SK-N-DZ (cell line): ENCODE data around the gene RAMP2.
A peak's percentile ranks its signal among the peaks of the same experiment; 100 is the strongest.
"Not testable (repeated sequence)": the region's sequence is repeated elsewhere in the genome, so short reads cannot be mapped to it uniquely, and the experiment has no call there.

Experiments used
- DNase-seq: peaks from one replicate; pipeline ENCODE4 v3.0.0-alpha.2; 2015; ENCODE audit warnings: low spot score

The RAMP2 gene

DNA sequence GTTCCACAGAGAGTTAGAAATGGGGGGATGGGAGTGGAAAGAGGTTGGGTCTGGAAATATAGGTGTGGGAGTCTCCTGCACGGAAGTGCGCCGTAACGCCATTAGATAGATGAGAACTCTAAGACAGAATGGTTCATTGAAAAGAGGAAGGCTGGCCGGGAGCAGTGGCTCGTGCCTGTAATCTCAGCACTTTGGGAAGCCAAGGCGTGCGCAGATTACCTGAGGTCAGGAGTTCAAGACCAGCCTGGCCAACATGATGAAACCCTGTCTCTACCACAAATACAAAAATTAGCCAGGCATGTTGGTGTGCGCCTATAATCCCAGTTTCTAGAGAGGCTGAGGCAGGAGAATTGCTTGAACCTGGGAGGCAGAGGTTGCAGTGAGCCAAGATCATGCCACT lies 7.0 kb downstream of the RAMP2 start:
- not testable (repeated sequence) for DNase-seq

DNA sequence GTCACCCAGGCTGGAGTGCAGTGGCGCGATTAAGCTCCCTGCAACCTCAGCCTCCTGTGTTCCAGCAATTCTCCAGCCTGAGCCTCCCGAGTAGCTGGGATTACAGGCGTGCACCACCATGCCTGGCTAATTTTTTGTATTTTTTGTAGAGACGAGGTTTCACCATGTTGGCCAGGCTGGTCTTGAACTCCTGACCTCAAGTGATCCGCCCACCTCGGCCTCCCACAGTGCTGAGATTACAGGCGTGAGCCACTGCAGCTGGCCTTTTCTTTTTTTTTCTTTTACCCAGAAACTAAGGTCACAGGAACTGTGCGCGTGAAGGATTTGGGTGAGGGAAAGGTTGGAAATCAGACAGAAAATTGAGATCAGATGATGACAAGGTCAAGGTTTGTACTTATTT lies 8.9 kb downstream of the RAMP2 start:
- not testable (repeated sequence) for DNase-seq

DNA sequence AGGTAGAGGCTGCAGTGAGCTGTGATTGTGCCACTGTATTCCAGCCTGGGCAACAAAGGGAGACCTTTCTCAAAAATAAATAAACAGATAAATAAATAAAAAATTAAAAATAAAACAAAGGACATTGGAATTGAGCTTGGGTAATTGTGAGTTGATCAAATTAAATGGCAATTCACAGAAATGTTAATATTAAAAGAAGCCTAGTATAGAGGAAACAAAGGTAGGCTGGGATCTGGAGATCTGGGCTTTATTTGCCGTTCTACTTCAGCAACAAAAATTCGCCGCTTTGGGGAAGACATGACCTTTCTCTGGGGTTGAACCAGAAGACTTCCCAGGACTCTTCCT lies 11.9 kb downstream of the RAMP2 start:
- no peak for DNase-seq

DNA sequence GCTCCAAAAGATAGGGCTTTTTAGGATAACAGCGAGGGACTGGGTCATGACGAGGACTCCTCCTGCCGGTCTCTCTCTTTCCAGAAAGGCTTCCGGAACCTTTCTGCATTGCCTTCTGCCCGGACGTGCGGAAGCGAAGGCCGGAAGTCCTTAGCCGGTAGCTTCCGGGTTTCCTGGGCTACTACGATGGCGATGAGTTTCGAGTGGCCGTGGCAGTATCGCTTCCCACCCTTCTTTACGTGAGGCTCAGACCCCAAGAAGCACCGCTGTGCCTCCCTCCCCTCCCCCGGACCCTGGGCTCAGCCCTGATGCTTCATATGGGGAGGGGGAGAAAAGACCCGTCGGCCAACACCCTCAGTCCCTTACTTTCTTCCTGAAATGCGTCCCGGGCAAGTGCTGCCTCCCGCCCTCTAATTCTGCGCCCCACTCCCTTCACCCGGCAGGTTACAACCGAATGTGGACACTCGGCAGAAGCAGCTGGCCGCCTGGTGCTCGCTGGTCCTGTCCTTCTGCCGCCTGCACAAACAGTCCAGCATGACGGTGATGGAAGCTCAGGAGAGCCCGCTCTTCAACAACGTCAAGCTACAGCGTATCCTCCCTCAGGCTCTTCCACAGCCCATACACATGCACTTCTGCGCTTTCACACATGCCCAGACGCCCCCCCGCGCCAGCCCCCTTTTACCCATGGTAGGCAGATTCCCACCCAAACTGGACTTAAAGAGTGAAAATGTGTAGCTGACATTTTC lies 12.4 kb downstream of the RAMP2 start, which contains the start of gene VPS25:
Gene VPS25 (plus strand): TSS at position 160 of the 746 bp plus-strand sequence. CDS start 27 bp downstream, at position 187.
- DNase-seq = peak; percentile 89

DNA sequence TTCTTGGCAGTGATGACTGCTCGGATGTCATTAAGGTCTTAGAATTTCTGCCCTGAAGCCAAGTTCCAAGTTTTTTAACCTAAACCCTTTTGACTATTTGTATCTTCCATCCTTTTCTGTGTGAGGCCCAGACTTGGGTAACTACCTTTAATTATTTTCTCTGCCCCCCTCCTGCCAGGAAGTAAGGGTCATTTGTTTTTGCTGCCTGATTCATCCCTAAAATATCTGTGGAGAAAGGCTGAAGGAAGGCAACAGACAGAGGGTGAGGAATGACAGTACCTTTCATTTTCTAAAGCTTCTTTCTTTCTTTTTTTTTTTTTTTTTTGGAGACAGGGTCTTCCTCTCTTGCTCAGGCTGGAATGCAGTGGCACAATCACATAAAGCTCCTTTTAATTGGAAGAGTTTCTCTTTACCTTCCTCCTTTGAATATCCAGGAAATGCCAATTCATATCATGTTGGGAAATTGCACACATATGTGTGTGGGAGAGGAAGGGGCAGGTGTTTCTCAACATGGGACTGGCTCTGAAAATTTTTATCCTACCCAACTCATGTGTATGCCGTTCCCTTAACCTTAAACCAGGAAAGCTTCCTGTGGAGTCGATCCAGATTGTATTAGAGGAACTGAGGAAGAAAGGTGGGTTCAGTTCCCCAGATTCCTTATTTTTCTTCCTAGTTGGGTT lies 13.2 kb downstream of the RAMP2 start:
- no peak for DNase-seq

DNA sequence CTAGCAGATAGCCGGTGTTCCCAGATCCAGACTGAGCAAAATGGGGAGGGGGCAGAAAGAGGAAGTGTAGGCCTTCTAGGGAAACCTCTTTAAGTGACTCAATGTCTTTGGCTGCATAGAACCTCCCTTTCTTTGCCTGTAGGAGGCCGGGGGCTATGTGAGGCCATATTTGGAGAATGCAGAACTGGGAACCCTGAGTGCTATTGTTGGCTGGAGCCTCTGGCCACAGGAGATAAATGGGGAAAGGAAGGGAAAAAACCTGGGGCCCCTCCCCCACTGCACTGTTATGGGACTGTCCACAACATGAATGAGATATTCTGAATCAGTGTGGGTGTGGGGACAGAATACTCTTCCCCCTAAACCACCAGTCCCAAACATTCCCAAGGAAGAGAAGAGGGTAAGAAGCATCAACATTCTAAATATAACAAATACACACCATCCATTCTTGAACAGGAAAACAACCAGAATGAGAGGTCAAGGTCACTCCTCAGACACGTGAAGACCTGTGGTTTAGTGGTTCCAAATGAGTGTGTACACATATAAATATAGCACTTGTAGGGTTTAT lies 14.6 kb downstream of the RAMP2 start:
- DNase-seq = no peak

DNA sequence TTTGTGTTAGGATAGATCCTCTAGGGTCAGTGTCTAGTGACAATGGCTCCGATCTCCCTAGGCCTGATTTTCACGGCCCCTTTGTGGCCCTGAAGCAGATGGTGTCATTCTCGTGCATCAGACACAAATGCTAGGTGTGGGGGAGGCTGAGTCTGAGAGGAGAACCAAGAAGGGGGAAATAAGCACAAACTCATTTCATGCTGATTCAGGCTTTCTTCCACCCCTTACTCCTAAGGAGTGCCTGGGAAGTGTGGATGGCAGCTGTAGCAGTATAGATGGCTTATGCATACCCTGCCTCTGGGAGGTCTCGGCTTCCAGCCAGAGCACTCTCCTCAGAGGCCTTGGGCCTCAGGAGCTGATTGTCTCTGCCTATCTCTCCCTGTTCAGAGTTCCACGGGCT lies 17.5 kb downstream of the RAMP2 start:
- no peak for DNase-seq

DNA sequence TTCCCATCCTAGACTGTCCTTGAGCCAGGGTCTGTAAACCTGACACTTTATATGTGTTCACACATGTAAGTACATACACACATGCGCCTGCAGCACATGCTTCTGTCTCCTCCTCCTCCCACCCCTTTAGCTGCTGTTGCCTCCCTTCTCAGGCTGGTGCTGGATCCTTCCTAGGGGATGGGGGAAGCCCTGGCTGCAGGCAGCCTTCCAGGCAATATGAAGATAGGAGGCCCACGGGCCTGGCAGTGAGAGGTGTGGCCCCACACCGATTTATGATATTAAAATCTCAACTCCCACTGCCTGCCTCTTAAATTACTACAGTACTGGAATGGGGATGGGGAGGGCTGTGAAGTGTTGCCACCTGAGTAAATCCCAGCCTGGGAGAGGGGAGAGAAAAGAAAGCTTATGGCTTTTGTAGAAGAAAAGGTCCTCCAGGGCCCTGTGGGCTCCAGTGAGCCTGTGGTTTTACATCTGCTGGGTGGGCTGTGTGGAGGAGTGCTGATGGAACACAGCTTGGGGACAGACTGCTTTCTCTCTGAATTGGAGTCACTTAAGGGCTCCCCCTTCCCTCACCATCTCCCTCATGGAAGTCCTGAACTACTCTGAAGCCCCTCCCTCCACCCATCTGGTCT lies 18.4 kb downstream of the RAMP2 start:
- DNase-seq = no peak

DNA sequence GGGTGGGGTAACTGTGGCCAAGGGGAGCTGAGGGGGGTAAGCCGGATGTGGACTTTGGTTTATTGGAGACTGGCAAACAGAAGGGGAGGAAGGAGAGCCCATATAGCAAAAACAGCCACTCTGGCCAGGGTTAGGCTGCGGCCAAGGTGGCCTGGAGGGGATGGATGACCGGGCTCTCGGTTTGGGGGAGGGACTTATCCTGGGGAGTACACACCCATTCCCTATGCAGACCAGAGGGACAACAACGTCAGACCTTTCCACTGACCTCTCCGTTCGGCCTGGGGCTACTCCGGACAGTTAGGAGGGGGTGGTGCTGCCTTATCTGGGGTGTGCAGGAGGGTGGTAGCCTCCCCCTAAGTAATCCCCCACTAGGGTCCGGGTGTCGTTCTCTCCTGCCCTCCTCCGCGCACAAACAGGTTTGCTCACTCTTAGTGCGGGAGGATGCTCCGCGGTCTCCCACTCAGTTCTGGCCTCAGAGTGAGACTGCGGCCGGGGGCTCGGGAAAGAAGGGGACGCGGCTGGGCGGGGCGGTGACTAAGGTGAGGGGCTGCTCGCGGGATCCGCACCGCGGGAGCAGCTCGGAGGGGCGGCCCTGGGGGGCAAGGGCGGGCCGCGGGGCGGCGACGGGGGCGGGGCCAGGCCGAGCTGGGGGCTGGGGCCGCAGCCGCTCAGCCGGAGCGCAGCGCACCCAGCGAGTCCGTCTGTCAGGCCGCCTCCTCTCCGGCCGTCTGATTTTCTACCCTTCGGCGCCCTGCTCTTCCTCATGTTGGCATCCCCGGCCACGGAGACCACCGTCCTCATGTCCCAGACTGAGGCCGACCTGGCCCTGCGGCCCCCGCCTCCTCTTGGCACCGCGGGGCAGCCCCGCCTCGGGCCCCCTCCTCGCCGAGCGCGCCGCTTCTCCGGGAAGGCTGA lies 19.2 kb downstream of the RAMP2 start, which contains the start of gene WNK4:
Gene WNK4 (plus strand): TSS at position 675 of the 915 bp plus-strand sequence. CDS start 89 bp downstream, at position 764.
- DNase-seq = no peak

DNA sequence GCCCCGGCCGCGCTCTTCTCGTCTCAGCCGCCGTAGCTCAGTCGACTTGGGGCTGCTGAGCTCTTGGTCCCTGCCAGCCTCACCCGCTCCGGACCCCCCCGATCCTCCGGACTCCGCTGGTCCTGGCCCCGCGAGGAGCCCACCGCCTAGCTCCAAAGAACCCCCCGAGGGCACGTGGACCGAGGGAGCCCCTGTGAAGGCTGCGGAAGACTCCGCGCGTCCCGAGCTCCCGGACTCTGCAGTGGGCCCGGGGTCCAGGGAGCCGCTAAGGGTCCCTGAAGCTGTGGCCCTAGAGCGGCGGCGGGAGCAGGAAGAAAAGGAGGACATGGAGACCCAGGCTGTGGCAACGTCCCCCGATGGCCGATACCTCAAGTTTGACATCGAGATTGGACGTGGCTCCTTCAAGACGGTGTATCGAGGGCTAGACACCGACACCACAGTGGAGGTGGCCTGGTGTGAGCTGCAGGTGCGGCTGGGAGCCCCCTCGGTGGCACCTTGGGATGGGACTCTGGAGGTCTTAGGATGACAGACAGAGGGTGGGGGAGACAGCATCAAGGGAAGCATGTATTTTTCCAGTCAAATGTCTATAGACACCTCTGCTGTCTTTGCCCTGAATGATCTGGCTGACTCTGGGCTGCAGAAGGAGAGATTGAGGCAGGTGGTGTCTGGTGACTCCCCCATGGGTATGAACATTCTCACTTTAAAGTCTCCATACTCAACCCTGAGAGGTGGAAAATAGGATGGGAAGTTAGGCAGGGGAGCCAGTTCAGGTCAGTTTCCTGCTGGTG lies 20.0 kb downstream of the RAMP2 start:
- DNase-seq = no peak

DNA sequence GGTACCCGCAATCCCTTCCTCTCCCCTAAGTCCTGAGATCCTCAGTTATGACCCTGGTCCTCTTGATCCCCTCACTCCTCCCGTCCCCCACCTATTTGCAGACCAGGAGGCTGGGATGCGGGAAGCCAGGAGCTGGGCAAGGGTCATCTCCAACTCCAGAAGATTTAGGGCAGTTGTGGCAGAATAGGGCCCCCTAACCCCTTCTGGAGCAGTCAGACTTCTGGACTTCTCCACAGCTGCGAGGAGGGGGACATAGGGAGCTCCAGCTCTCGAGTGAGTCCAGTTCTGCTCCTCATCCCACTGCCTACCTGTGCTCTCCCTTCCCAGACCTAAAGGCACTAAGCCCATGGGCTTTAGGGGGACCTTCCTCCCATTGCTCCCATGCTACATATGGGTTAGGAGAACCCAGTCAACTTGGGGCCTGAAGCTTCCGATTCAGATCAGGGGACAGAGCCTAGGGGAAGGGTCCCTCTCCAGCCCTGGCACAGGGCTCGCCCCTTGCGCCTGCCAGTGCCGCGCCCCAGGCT lies 20.7 kb downstream of the RAMP2 start:
- DNase-seq = no peak

DNA sequence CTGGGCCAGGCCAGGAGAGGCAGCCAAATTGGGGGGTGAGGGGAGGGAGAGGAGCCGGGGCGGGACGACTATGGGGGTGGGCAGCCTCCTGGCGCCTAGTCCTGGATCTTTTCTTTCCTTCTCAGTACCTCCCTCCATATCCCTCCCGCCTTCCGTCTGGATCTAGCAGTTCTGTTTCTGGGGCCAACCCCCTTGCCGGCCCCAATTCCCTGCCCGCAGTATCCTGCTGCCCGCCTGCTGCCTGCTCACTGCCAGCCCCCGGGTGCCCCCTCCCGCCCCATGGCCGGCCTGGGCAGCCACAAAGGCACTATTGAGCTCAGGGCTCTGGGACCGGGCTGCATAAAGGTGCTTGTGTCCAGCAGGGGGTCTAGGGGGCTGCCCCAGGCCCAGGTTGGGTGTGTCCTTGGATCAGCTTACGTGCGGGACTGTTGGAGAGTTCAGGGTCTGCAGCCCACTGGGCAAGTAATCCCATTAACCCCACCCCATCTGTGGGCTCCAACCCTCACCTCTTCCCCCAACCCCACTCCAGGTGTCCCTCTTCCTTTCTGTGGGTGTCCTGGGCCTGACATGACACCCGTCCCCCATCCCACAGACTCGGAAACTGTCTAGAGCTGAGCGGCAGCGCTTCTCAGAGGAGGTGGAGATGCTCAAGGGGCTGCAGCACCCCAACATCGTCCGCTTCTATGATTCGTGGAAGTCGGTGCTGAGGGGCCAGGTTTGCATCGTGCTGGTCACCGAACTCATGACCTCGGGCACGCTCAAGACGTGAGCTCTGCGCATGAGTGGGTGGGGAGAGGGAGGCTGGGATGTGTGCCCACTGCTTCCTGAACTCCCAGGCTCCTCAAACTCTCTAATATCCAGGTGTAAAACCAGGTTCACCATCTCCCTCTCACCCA lies 21.4 kb downstream of the RAMP2 start:
- DNase-seq = no peak

DNA sequence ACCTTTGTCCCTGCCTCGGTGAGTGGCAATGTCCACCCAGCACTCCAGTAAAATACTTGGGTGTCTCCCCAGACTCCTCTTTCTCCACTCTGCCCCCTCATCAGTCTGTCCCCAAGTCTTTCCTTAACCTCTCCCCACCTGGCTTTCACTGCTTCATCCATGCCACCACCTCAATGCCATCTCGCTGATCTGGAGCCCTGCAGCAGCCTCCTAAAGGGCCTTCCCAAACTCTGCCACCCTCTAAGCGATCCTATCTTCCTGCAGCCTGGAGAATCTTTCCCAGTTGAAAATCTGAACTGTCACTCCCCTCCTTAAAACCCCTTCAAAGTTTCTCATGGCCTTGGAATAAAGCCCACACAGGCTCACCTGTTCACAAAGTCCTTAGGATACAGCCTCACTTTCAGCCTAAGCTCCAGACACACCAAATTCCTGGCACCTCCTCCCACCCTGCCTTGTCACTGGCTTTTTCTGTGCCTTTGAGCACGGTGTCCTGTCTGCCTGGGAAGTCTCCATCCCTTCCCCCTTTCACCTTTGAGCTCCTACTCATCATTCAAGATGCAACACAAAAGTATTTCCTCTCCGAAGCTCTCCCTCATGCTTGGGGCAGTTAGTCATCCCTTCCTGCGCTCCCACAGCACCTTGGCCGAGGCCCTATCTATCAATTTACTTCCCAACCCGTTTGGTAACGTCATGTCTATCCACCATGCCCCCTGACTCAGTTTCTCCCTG lies 22.2 kb downstream of the RAMP2 start:
- DNase-seq = no peak

DNA sequence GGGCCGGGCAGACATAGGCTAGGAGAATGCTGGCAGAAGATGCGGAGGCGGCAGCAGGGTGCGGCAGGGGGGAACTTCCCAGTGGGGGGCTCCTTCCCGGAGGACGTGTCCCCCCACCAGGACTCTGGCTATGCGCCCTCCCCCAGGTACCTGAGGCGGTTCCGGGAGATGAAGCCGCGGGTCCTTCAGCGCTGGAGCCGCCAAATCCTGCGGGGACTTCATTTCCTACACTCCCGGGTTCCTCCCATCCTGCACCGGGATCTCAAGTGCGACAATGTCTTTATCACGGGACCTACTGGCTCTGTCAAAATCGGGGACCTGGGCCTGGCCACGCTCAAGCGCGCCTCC lies 22.7 kb downstream of the RAMP2 start:
- no peak for DNase-seq

DNA sequence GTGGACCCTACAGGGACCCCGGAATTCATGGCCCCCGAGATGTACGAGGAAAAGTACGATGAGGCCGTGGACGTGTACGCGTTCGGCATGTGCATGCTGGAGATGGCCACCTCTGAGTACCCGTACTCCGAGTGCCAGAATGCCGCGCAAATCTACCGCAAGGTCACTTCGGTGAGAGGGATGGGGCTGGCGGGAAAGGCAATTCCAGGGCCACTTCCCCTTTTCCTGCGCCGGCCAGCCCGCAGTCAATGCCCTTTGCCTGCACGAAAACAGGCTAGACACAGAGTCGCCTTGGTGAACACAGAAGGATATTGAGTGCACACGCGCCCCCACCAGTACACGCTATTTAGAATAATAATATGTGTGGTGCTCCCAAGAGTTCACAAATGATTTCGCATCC lies 23.4 kb downstream of the RAMP2 start:
- no peak for DNase-seq

DNA sequence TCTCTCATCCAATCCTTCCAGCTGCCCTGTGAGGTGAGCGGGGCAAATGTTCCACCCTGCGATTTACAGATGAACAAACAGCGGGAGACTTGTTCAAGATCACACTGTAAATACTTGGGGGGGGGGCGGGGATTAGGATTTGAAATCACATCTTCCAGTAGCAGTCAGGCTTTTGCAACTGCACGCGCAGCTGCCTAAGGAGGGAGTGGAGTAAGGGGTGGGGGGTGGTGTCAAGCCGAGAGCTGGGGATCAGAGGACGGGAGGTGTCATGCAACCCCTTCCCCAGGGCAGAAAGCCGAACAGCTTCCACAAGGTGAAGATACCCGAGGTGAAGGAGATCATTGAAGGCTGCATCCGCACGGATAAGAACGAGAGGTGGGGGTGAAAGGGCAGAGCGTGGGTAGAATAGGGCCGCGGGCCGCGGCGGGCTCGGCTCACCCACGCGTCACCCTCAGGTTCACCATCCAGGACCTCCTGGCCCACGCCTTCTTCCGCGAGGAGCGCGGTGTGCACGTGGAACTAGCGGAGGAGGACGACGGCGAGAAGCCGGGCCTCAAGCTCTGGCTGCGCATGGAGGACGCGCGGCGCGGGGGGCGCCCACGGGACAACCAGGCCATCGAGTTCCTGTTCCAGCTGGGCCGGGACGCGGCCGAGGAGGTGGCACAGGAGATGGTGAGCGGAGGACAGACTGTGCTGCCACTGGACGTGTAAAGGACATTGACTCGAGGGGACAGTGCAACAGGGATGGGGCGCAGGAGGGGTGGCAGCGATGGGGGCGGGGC lies 24.0 kb downstream of the RAMP2 start:
- no peak for DNase-seq

DNA sequence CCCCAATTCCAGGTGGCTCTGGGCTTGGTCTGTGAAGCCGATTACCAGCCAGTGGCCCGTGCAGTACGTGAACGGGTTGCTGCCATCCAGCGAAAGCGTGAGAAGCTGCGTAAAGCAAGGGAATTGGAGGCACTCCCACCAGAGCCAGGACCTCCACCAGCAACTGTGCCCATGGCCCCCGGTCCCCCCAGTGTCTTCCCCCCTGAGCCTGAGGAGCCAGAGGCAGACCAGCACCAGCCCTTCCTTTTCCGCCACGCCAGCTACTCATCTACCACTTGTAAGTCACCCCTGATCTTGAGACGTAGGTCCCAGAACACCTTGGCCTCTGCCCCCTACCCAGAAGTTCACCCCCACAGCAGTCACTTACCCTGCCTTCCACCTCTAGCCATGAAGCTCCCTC lies 26.2 kb downstream of the RAMP2 start:
- DNase-seq = no peak

DNA sequence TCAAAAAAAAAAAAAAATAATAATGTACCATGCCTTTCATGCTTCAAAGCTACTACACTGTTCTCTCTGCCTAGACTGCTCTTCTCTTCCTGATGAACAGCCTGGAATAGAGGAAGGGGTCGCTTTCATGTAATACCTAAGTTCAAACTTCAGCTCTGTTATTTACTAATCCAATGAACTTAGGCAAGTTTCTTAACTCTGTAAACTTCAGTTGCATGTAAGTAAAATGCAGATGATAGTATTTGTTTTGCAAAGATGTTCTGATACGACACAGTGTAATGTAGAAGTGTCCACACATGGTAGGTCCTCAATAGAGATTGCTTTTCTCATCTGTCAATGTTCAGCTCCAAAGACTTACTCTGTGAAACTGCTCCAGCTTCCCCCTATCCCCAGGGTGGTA lies 30.9 kb downstream of the RAMP2 start:
- no peak for DNase-seq
